Thyroid gland (tissue), 4 donors: Measurements from ENCODE around the gene NLGN1. TPM values are rescaled to one million over a fixed set of nuclear protein-coding genes. Genes with fewer than 3 reads are reported as not detected.

ENCODE experiments used
- DNase-seq, 2 donors: peaks; one replicate each; pipeline ENCODE4 v3.0.0-alpha.2; 2019
- H3K27ac ChIP-seq, 3 donors: fragments of 200-600 bp; sonication (generic); 1 replicate in 2 of 3; 2 replicates in 1 of 3; pipeline ENCODE4 v1.5.1; 2016 to 2019; ENCODE audit warnings: mild to moderate bottlenecking in 1 of 3, moderate library complexity in 1 of 3
- H3K27me3 ChIP-seq: fragments of 200-600 bp; sonication (generic); one replicate; pipeline ENCODE4 v1.5.1; 2019
- H3K36me3 ChIP-seq, 2 donors: fragments of 200-600 bp; sonication (generic); one replicate each; pipeline ENCODE4 v1.5.1; 2016 to 2019
- H3K4me1 ChIP-seq, 2 donors: fragments of 200-600 bp; sonication (generic); one replicate each; pipeline ENCODE4 v1.5.1; 2017 to 2019
- H3K4me3 ChIP-seq, 3 donors: fragments of 200-600 bp; sonication (generic); replicated peaks in 1 of 3; 1 replicate in 2 of 3; 2 replicates in 1 of 3; pipeline ENCODE4 v1.5.1; 2016; ENCODE audit warnings: mild to moderate bottlenecking in 1 of 3
- H3K9me3 ChIP-seq: fragments of 200-600 bp; sonication (generic); one replicate; pipeline ENCODE4 v1.5.1; 2017
- CTCF ChIP-seq, 6 experiments: fragments of 200-600 bp in 3 of 6; fragments of 450-650 bp in 3 of 6; sonication (generic) in 3 of 6; IDR thresholded peaks; one replicate each; pipeline ENCODE4 v1.5.1; 2016 to 2019; ENCODE audit warnings: antibody characterized with exemption in 6 of 6, mild to moderate bottlenecking in 2 of 6, inconsistent platforms in 1 of 6, moderate library complexity in 1 of 6
- POLR2A ChIP-seq, 2 donors: fragments of 450-650 bp; IDR thresholded peaks; one replicate each; pipeline ENCODE4 v1.6.1; 2017; ENCODE audit warnings: antibody characterized with exemption in 2 of 2, mild to moderate bottlenecking in 2 of 2, moderate library complexity in 1 of 2
- WGBS, 2 donors: methylation state at CpG; one replicate each; pipeline ENCODE4 v1.1.5; 2017; 5-methylcytosine and 5-hydroxymethylcytosine counted together
- intact Hi-C: fragments of 100-400 bp; cut with DNase I; formaldehyde crosslinking; loops from one replicate; pipeline ENCODE4 v1.15.1; 2023
- total RNA-seq, 4 donors: library from RNA; depleted of rRNA; stranded (reverse); fragments of >200 nt; gene quantifications; one replicate each; pipeline ENCODE4 v1.2.3, GENCODE V29; 2016

NLGN1 gene
- total RNA-seq, 4 donors from 2014 or later = 2.4 to 13.9 (median 2.9) TPM

DNA sequence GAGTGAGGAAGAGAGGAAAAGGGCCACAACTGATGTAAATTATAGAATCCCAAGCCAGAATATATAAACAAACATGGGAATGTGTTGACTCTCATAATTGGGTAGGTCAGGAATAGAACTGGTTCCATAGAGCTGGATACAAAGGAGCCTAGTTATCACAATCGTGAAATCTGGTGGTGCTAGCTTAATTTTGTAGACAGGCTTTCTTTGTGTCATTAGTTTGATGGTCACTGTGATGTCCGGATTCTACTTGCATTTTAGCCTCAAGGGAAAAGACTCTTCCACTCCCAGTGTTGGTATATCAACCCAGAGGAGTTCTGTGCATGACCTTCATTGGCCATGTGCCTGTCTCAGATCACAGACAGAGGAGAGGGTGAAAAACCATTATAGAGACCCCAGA is 81.8 kb downstream of the NLGN1 start:
- DNase-seq = no peak
- H3K4me3 ChIP-seq = no peak overlapping the region
- intact Hi-C loops = no loop called here
- H3K27me3 ChIP-seq = no peaks in the 10 kb centered on the region
- H3K4me1 ChIP-seq = no peaks in the 10 kb centered on the region
- H3K27ac ChIP-seq = no peak overlapping the region
- H3K36me3 ChIP-seq = no peaks in the 10 kb centered on the region
- TF ChIP-seq CTCF (IDR thresholded peaks at IDR 0.05) (no peak), POLR2A (IDR thresholded peaks at IDR 0.05) (no peak)
- WGBS, 2 donors = 75 to 79% methylated on average over 2 of the region's 2 CpGs
- H3K9me3 ChIP-seq = no peaks in the 10 kb centered on the region

DNA sequence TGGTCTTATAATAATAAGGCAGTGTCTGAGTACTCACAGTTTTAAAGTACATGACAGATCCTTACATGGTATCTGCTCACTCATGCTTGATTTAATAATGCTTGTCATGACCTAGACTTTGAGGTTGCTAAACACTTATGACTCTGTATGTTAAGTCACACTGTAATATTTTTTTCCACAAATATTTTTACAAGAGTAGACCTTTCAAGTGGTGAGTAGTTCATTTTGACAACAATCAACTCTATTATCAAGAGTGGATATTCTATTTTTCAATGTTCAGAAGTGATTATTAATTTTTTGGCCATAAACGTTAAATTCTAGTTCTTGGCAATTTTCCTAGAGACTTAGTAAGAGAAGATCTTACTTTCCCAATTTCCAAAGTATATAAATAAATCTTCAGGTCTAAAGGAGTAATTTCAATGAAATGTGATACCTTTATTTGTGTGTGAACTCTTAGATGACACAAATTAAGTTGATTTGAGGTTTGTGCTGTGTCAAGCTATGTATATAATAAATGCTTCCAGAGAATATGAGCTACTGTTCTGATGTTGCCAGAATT is 104.5 kb downstream of the NLGN1 start:
- no peak for DNase-seq
- Histone ChIP-seq H3K27ac (no peak overlapping the region), H3K4me3 (no peak overlapping the region), H3K4me1 (no peaks in the 10 kb centered on the region), H3K27me3 (no peaks in the 10 kb centered on the region), H3K9me3 (no peaks in the 10 kb centered on the region), H3K36me3 (no peaks in the 10 kb centered on the region)
- WGBS, 2 donors = 48 to 50% methylated on average over 1 of the region's 1 CpG
- intact Hi-C loops = no loop called here
- TF ChIP-seq CTCF (IDR thresholded peaks at IDR 0.05) = no peak
- no peak for TF ChIP-seq POLR2A (IDR thresholded peaks at IDR 0.05)

- Histone ChIP-seq H3K9me3 (no peaks in the 10 kb centered on the region), H3K27me3 (no peaks in the 10 kb centered on the region), H3K4me3 (no peak overlapping the region), H3K36me3 (no peaks in the 10 kb centered on the region), H3K27ac (no peak overlapping the region), H3K4me1 (no peaks in the 10 kb centered on the region)
- intact Hi-C loops = no loop called here
- 45 to 55% methylated on average over 4 of the region's 4 CpGs for WGBS, 2 donors
- TF ChIP-seq POLR2A (IDR thresholded peaks at IDR 0.05) (no peak), CTCF (IDR thresholded peaks at IDR 0.05) (no peak)
- no peak for DNase-seq
Observed at GRCh38 chr3:173502983-173503568, 105.5 kb downstream of the NLGN1 start.

DNA sequence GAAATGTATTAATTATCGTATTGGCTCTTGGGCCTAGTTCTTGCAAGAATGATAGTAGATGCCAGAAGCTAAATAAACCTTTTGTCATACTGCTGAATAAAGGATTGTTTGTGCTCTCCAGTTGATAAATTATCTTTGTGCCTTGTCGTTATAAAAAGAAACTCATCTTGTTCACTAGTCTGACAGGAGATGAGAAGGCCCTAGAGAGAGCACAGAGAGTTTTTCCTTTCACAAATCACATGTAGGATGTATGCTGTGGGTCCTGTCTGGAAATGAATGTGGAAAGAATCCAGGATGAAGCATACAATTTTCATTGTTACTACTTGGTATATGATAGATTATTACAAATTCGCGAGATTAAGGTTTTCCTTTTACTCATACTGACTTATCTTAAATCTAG is 113.0 kb downstream of the NLGN1 start:
- TF ChIP-seq POLR2A (IDR thresholded peaks at IDR 0.05) (no peak), CTCF (IDR thresholded peaks at IDR 0.05) (no peak)
- Histone ChIP-seq H3K9me3 (no peaks in the 10 kb centered on the region), H3K36me3 (no peaks in the 10 kb centered on the region), H3K27me3 (no peaks in the 10 kb centered on the region), H3K27ac (no peak overlapping the region), H3K4me3 (no peak overlapping the region), H3K4me1 (no peaks in the 10 kb centered on the region)
- no peak for DNase-seq
- WGBS, 2 donors = 78 to 80% methylated on average over 4 of the region's 4 CpGs
- intact Hi-C loops = no loop called here

DNA sequence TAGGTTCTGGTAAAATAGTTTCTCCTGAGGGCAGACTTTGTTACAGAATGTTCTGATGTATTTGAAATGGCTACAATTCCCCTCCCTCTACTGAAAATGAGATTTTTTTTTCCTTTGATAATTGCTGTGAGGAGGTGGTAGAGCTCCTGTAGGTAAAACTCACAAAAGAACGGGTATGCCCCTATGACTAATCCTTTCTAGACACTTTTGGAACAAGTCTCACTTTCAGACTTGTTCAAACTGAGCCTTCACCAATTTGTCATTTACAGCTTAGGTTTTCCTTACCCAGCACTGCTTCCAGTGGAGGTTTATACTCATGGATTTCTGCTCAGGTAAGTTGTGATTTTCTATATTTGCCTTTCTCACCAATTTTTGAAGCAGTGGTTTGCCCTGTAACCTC is 115.6 kb downstream of the NLGN1 start:
- Histone ChIP-seq H3K27me3 (no peaks in the 10 kb centered on the region), H3K9me3 (no peaks in the 10 kb centered on the region), H3K27ac (no peak overlapping the region), H3K4me1 (no peaks in the 10 kb centered on the region), H3K4me3 (no peak overlapping the region), H3K36me3 (no peaks in the 10 kb centered on the region)
- TF ChIP-seq POLR2A (IDR thresholded peaks at IDR 0.05) (no peak), CTCF (IDR thresholded peaks at IDR 0.05) (no peak)
- intact Hi-C loops = no loop called here
- DNase-seq = no peak
- 76 to 83% methylated on average over 1 of the region's 1 CpG for WGBS, 2 donors
